ENCODE results near the gene CPED1.

The CPED1 gene

GRCh38 chr7:121023683-121024511 lies 35.4 kb downstream of the CPED1 start:
- H3K4me1 ChIP-seq (ENCODE audit: control insufficient read depth in 2 of 2, insufficient read depth in 1 of 2, low read depth in 1 of 2, low read length in 2 of 2) = peaks cover 0 to 3% of the 10 kb centered on the region in 2 donors
- no CpG with 5 or more reads among the region's 8 CpGs for WGBS, 2 donors (ENCODE audit: extremely low coverage in 2 of 2, insufficient read length in 2 of 2, insufficient replicate concordance in 1 of 2)

DNA sequence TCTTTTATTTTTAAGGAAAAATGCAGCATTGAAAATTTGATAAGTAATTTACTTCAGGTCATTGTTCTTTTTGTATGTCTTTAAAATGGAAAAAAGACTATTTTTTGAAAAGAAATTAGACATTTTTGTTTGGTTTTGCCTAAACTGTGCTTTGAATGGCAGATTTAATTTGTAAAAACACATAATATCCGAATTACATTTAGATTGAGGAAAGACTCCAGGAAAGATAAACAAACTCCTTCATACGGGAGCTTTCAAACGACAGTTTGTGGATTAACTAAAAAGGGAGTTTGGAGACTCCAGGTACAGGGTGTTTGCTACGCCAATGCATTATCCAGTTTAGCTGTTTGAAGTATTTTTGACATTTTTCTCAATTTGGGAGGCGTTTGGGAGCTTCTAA lies 36.1 kb downstream of the CPED1 start:
- H3K4ac ChIP-seq (ENCODE audit: low read length) = no peak overlapping the region
- H3K9ac ChIP-seq (ENCODE audit: low read depth, low read length, poor library complexity) = no peak overlapping the region
- no peak overlapping the region for H3K4me3 ChIP-seq (ENCODE audit: low read length in 2 of 2)
- H3K4me2 ChIP-seq (ENCODE audit: insufficient read depth, low read length, poor library complexity, severe bottlenecking) = no peak overlapping the region
- no peak overlapping the region for H2BK5ac ChIP-seq (ENCODE audit: low read length)
- H2BK15ac ChIP-seq (ENCODE audit: low read length) = no peak overlapping the region
- no CpG with 5 or more reads among the region's 5 CpGs for whole genome bisulfite sequencing, 2 donors (ENCODE audit: extremely low coverage in 2 of 2, insufficient read length in 2 of 2, insufficient replicate concordance in 1 of 2)
- H2BK12ac ChIP-seq (ENCODE audit: low read length) = no peak overlapping the region
- H3K9me3 ChIP-seq (replicated peaks in 1 of 2; ENCODE audit: control insufficient read depth in 2 of 2, insufficient read depth in 1 of 2, low read depth in 1 of 2, low read length in 2 of 2) = no peaks in the 10 kb centered on the region
- H4K8ac ChIP-seq (ENCODE audit: low read depth, low read length) = no peak overlapping the region
- no peaks in the 10 kb centered on the region for H3K36me3 ChIP-seq (replicated peaks in 1 of 2; ENCODE audit: control insufficient read depth in 2 of 2, insufficient read depth in 2 of 2, low read length in 2 of 2)
- DNase-seq (ENCODE audit: low spot score) = no peak
- no peaks in the 10 kb centered on the region for H3K79me1 ChIP-seq (ENCODE audit: low read depth, low read length)
- no peak overlapping the region for H3K14ac ChIP-seq (ENCODE audit: low read length)
- no peak overlapping the region for H4K91ac ChIP-seq (ENCODE audit: low read depth, low read length, poor library complexity)
- H3K27me3 ChIP-seq (ENCODE audit: control insufficient read depth in 3 of 3, insufficient read depth in 3 of 3, low read depth in 1 of 3, low read length in 3 of 3) = no peaks in the 10 kb centered on the region
- H3K4me1 ChIP-seq (ENCODE audit: control insufficient read depth in 2 of 2, insufficient read depth in 1 of 2, low read depth in 1 of 2, low read length in 2 of 2) = peaks cover 0 to 3% of the 10 kb centered on the region in 2 donors
- H3K27ac ChIP-seq (replicated peaks; ENCODE audit: low read length) = no peak overlapping the region
- no peak overlapping the region for H2BK120ac ChIP-seq (ENCODE audit: low read depth, low read length)
- H2AK5ac ChIP-seq (ENCODE audit: low read depth, low read length) = no peak overlapping the region
- peak overlapping the region; percentile 72 for H2AFZ ChIP-seq (ENCODE audit: low read length)
- H3K18ac ChIP-seq (ENCODE audit: low read length) = no peak overlapping the region
- no peak overlapping the region for H3K23ac ChIP-seq (ENCODE audit: low read depth, low read length, poor library complexity)

More at GRCh38 chr7:121023683-121024511, 35.4 kb downstream of the CPED1 start:
- Histone ChIP-seq H3K4me3 (ENCODE audit: low read length in 2 of 2) (no peak overlapping the region), H3K4ac (ENCODE audit: low read length) (no peak overlapping the region), H2BK5ac (ENCODE audit: low read length) (no peak overlapping the region), H3K27me3 (ENCODE audit: control insufficient read depth in 3 of 3, insufficient read depth in 3 of 3, low read depth in 1 of 3, low read length in 3 of 3) (no peaks in the 10 kb centered on the region), H3K4me2 (ENCODE audit: insufficient read depth, low read length, poor library complexity, severe bottlenecking) (no peak overlapping the region), H2AK5ac (ENCODE audit: low read depth, low read length) (no peak overlapping the region), H2BK12ac (ENCODE audit: low read length) (no peak overlapping the region), H4K8ac (ENCODE audit: low read depth, low read length) (no peak overlapping the region), H4K91ac (ENCODE audit: low read depth, low read length, poor library complexity) (no peak overlapping the region), H3K9me3 (replicated peaks in 1 of 2; ENCODE audit: control insufficient read depth in 2 of 2, insufficient read depth in 1 of 2, low read depth in 1 of 2, low read length in 2 of 2) (no peaks in the 10 kb centered on the region), H3K9ac (ENCODE audit: low read depth, low read length, poor library complexity) (no peak overlapping the region), H3K14ac (ENCODE audit: low read length) (no peak overlapping the region), H2AFZ (ENCODE audit: low read length) (peak overlapping the region; percentile 72), H3K36me3 (replicated peaks in 1 of 2; ENCODE audit: control insufficient read depth in 2 of 2, insufficient read depth in 2 of 2, low read length in 2 of 2) (no peaks in the 10 kb centered on the region), H3K79me1 (ENCODE audit: low read depth, low read length) (no peaks in the 10 kb centered on the region), H2BK120ac (ENCODE audit: low read depth, low read length) (no peak overlapping the region), H3K23ac (ENCODE audit: low read depth, low read length, poor library complexity) (no peak overlapping the region), H3K18ac (ENCODE audit: low read length) (no peak overlapping the region), H3K27ac (replicated peaks; ENCODE audit: low read length) (no peak overlapping the region), H2BK15ac (ENCODE audit: low read length) (no peak overlapping the region)
- no peak for DNase-seq (ENCODE audit: low spot score)

- Histone ChIP-seq H3K4me3 (ENCODE audit: low read length in 2 of 2) (no peak overlapping the region), H3K9ac (ENCODE audit: low read depth, low read length, poor library complexity) (no peak overlapping the region), H3K4me2 (ENCODE audit: insufficient read depth, low read length, poor library complexity, severe bottlenecking) (no peak overlapping the region), H2BK15ac (ENCODE audit: low read length) (no peak overlapping the region), H3K9me3 (replicated peaks in 1 of 2; ENCODE audit: control insufficient read depth in 2 of 2, insufficient read depth in 1 of 2, low read depth in 1 of 2, low read length in 2 of 2) (no peaks in the 10 kb centered on the region), H3K79me1 (ENCODE audit: low read depth, low read length) (no peaks in the 10 kb centered on the region), H2BK5ac (ENCODE audit: low read length) (no peak overlapping the region), H3K18ac (ENCODE audit: low read length) (no peak overlapping the region), H4K8ac (ENCODE audit: low read depth, low read length) (no peak overlapping the region), H3K4ac (ENCODE audit: low read length) (no peak overlapping the region), H2AK5ac (ENCODE audit: low read depth, low read length) (no peak overlapping the region), H2BK12ac (ENCODE audit: low read length) (no peak overlapping the region), H3K23ac (ENCODE audit: low read depth, low read length, poor library complexity) (no peak overlapping the region), H3K27ac (replicated peaks; ENCODE audit: low read length) (no peak overlapping the region), H4K91ac (ENCODE audit: low read depth, low read length, poor library complexity) (no peak overlapping the region), H2BK120ac (ENCODE audit: low read depth, low read length) (no peak overlapping the region), H3K36me3 (replicated peaks in 1 of 2; ENCODE audit: control insufficient read depth in 2 of 2, insufficient read depth in 2 of 2, low read length in 2 of 2) (no peaks in the 10 kb centered on the region), H3K14ac (ENCODE audit: low read length) (no peak overlapping the region), H3K4me1 (ENCODE audit: control insufficient read depth in 2 of 2, insufficient read depth in 1 of 2, low read depth in 1 of 2, low read length in 2 of 2) (peaks cover 0 to 3% of the 10 kb centered on the region in 2 donors), H3K27me3 (ENCODE audit: control insufficient read depth in 3 of 3, insufficient read depth in 3 of 3, low read depth in 1 of 3, low read length in 3 of 3) (no peaks in the 10 kb centered on the region), H2AFZ (ENCODE audit: low read length) (peak overlapping the region; percentile 13)
- no CpG with 5 or more reads among the region's 1 CpG for WGBS, 2 donors (ENCODE audit: extremely low coverage in 2 of 2, insufficient read length in 2 of 2, insufficient replicate concordance in 1 of 2)
- DNase-seq (ENCODE audit: low spot score) = no peak
These were observed 37.6 kb downstream of the CPED1 start for GRCh38 chr7:121026159-121026558.

GRCh38 chr7:121026577-121027111 lies 38.1 kb downstream of the CPED1 start:
- no peaks in the 10 kb centered on the region for H3K9me3 ChIP-seq (replicated peaks in 1 of 2; ENCODE audit: control insufficient read depth in 2 of 2, insufficient read depth in 1 of 2, low read depth in 1 of 2, low read length in 2 of 2)
- no peak overlapping the region for H3K9ac ChIP-seq (ENCODE audit: low read depth, low read length, poor library complexity)
- H3K4me3 ChIP-seq (ENCODE audit: low read length in 2 of 2) = no peak overlapping the region
- no peak overlapping the region for H3K23ac ChIP-seq (ENCODE audit: low read depth, low read length, poor library complexity)
- H3K4me1 ChIP-seq (ENCODE audit: control insufficient read depth in 2 of 2, insufficient read depth in 1 of 2, low read depth in 1 of 2, low read length in 2 of 2) = peaks cover 0 to 3% of the 10 kb centered on the region in 2 donors
- H3K4me2 ChIP-seq (ENCODE audit: insufficient read depth, low read length, poor library complexity, severe bottlenecking) = no peak overlapping the region
- H4K8ac ChIP-seq (ENCODE audit: low read depth, low read length) = no peak overlapping the region
- H3K14ac ChIP-seq (ENCODE audit: low read length) = no peak overlapping the region
- no peaks in the 10 kb centered on the region for H3K36me3 ChIP-seq (replicated peaks in 1 of 2; ENCODE audit: control insufficient read depth in 2 of 2, insufficient read depth in 2 of 2, low read length in 2 of 2)
- no peak overlapping the region for H3K27ac ChIP-seq (replicated peaks; ENCODE audit: low read length)
- no CpG with 5 or more reads among the region's 3 CpGs for WGBS, 2 donors (ENCODE audit: extremely low coverage in 2 of 2, insufficient read length in 2 of 2, insufficient replicate concordance in 1 of 2)
- no peak overlapping the region for H2BK5ac ChIP-seq (ENCODE audit: low read length)
- H4K91ac ChIP-seq (ENCODE audit: low read depth, low read length, poor library complexity) = no peak overlapping the region
- no peaks in the 10 kb centered on the region for H3K79me1 ChIP-seq (ENCODE audit: low read depth, low read length)
- H3K27me3 ChIP-seq (ENCODE audit: control insufficient read depth in 3 of 3, insufficient read depth in 3 of 3, low read depth in 1 of 3, low read length in 3 of 3) = no peaks in the 10 kb centered on the region
- H2BK12ac ChIP-seq (ENCODE audit: low read length) = no peak overlapping the region
- no peak overlapping the region for H3K4ac ChIP-seq (ENCODE audit: low read length)
- H2BK15ac ChIP-seq (ENCODE audit: low read length) = no peak overlapping the region
- H2BK120ac ChIP-seq (ENCODE audit: low read depth, low read length) = no peak overlapping the region
- H3K18ac ChIP-seq (ENCODE audit: low read length) = no peak overlapping the region
- DNase-seq (ENCODE audit: low spot score) = no peak
- no peak overlapping the region for H2AFZ ChIP-seq (ENCODE audit: low read length)
- H2AK5ac ChIP-seq (ENCODE audit: low read depth, low read length) = no peak overlapping the region
